PFSK-1 (cell line): ENCODE data around the gene ZNF185.

ENCODE experiments used
- FOXP2 ChIP-seq: optimal IDR thresholded peaks from 2 replicates; pipeline ENCODE3; 2011; ENCODE audit warnings: borderline replicate concordance, control low read depth, inconsistent platforms; ENCODE audit not compliant: insufficient read depth; ENCODE audit errors: extremely low read length, extremely low read depth
- POLR2AphosphoS5 ChIP-seq: IDR thresholded peaks from 2 replicates; pipeline ENCODE4 v1.6.1; 2012; ENCODE audit warnings: low read depth, mild to moderate bottlenecking, control low read depth, low read length, moderate library complexity
- REST ChIP-seq, 2 experiments: IDR thresholded peaks; 2 replicates each; pipeline versions ENCODE4 v1.6.1 to v1.8.0; 2011 to 2012; ENCODE audit warnings: low read depth in 2 of 2, low read length in 2 of 2, control low read depth in 1 of 2, inconsistent platforms in 1 of 2, mild to moderate bottlenecking in 1 of 2, moderate library complexity in 1 of 2; ENCODE audit not compliant: insufficient read depth in 1 of 2
- SIN3A ChIP-seq: IDR thresholded peaks from 2 replicates; pipeline ENCODE4 v1.6.1; 2012; ENCODE audit warnings: mild to moderate bottlenecking, low read length, moderate library complexity, borderline replicate concordance; ENCODE audit not compliant: insufficient read depth
- TAF1 ChIP-seq: IDR thresholded peaks from 2 replicates; pipeline ENCODE4 v1.6.1; 2012; ENCODE audit warnings: low read length, control low read depth, borderline replicate concordance; ENCODE audit not compliant: insufficient read depth

Gene ZNF185

GRCh38 chrX:152892999-152893891 is 4.6 kb upstream of the ZNF185 start:
- TF ChIP-seq TAF1: no peak

- TF ChIP-seq TAF1 (no peak), REST (IDR thresholded peaks at IDR 0.05; ENCODE audit: insufficient read depth in 1 of 2, low read depth in 2 of 2, low read length in 2 of 2) (no peak), POLR2AphosphoS5 (no peak), FOXP2 (no peak), SIN3A (no peak)
Observed at GRCh38 chrX:152893980-152894610, 3.8 kb upstream of the ZNF185 start.

GRCh38 chrX:152895121-152895520 is 2.7 kb upstream of the ZNF185 start:
- no peak for TF ChIP-seq TAF1
- TF ChIP-seq REST (IDR thresholded peaks at IDR 0.05; ENCODE audit: insufficient read depth in 1 of 2, low read depth in 2 of 2, low read length in 2 of 2): no peak
- no peak for TF ChIP-seq FOXP2
- TF ChIP-seq SIN3A: no peak
- no peak for TF ChIP-seq POLR2AphosphoS5

DNA sequence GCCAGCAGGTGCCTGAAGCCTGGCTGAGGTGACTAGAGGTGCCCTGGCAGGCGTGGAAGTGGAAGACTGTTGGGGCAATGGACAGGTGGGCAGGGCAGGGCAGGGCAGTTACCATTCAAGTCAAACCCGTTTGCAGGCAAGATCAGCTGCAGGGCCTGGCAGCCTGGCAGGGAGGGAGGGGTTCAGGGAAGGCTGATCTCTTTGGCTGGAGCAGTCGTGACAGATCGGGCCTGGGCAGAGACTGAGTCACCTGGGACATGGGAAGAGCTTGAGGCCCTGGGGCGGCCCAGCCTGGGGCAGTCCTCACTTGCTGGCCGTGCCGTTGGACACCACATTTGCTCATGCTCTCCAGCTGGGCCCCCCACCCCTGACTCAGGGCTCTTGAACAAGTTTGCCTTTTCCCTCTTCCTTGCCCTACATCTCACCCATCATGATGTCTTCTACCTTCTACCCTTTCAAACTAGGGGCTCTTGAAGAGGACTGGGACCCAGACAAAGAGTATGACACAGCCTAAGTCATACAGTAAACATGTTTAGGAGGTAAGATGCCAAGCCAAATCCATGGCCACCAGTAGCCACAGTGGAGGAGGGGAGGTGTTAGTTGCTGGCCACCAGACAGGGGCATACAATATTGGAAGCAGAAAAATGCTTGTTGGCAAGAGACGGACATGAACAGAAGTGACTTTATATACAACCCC is 2.0 kb upstream of the ZNF185 start:
- no peak for TF ChIP-seq FOXP2
- no peak for TF ChIP-seq TAF1
- no peak for TF ChIP-seq SIN3A
- no peak for TF ChIP-seq REST (IDR thresholded peaks at IDR 0.05; ENCODE audit: insufficient read depth in 1 of 2, low read depth in 2 of 2, low read length in 2 of 2)
- no peak for TF ChIP-seq POLR2AphosphoS5

DNA sequence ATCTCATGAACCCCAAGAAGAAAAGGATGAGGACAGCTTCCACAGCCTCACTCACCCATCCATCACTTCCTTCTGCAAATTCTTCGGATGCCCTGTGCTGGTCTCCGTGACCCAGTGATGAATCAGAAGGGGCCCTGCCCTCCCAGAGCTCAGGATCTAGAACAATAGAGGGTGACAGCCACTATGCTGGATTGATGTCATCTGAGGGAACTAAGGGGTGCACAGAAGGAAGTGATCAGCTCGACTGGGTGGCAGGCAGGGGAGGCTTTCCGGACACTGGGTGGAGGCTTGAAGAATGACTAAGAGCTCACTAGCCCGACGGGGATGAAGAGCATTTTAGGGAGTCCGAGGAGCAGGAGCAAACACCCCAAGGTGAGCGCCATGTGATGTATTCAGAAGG is 1.4 kb upstream of the ZNF185 start:
- no peak for TF ChIP-seq SIN3A
- TF ChIP-seq POLR2AphosphoS5: no peak
- no peak for TF ChIP-seq TAF1
- no peak for TF ChIP-seq REST (IDR thresholded peaks at IDR 0.05; ENCODE audit: insufficient read depth in 1 of 2, low read depth in 2 of 2, low read length in 2 of 2)
